Measurements from ENCODE around the gene LRRTM2. TPM values are rescaled to one million over a fixed set of nuclear protein-coding genes. Genes with fewer than 3 reads are reported as not detected.

LRRTM2 gene
- total RNA-seq, 1 donor from 2014 or later = 1.2 TPM

- Histone ChIP-seq H3K27me3 (no peaks in the 10 kb centered on the region), H3K27ac (no peak overlapping the region), H3K4me3 (no peak overlapping the region), H3K9me3 (no peaks in the 10 kb centered on the region), H3K36me3 (peaks cover 0 to 23% of the 10 kb centered on the region in 2 donors), H3K4me1 (peaks cover 44% of the 10 kb centered on the region)
- no peak for TF ChIP-seq CTCF (IDR thresholded peaks at IDR 0.05)
- no peak for TF ChIP-seq POLR2AphosphoS5 (IDR thresholded peaks at IDR 0.05; ENCODE audit: insufficient read depth in 1 of 2, low read depth in 1 of 2)
- no peak for DNase-seq (ENCODE audit: extremely low spot score in 2 of 2)
- intact Hi-C loops (cut with DNase I) = no loop called here
Measured at GRCh38 chr5:138828556-138828955, 46.6 kb downstream of the LRRTM2 start.

GRCh38 chr5:138824924-138825863 lies 49.9 kb downstream of the LRRTM2 start:
- H3K4me3 ChIP-seq = no peak overlapping the region
- peak overlapping the region; percentile 47 for H3K27ac ChIP-seq
- intact Hi-C loops (cut with DNase I) = no loop called here
- H3K36me3 ChIP-seq = peaks cover 0 to 23% of the 10 kb centered on the region in 2 donors
- H3K27me3 ChIP-seq = no peaks in the 10 kb centered on the region
- H3K9me3 ChIP-seq = no peaks in the 10 kb centered on the region
- TF ChIP-seq CTCF (IDR thresholded peaks at IDR 0.05) = peak in 2 of 3 experiments; percentile 30
- no peak for TF ChIP-seq POLR2AphosphoS5 (IDR thresholded peaks at IDR 0.05; ENCODE audit: insufficient read depth in 1 of 2, low read depth in 1 of 2)
- DNase-seq (ENCODE audit: extremely low spot score in 2 of 2) = no peak
- H3K4me1 ChIP-seq = peaks cover 23% of the 10 kb centered on the region

- Histone ChIP-seq H3K4me3 (no peak overlapping the region), H3K9me3 (no peaks in the 10 kb centered on the region), H3K27me3 (no peaks in the 10 kb centered on the region), H3K27ac (peak overlapping the region; percentile 47), H3K36me3 (peaks cover 0 to 23% of the 10 kb centered on the region in 2 donors), H3K4me1 (peaks cover 30% of the 10 kb centered on the region)
- TF ChIP-seq CTCF (IDR thresholded peaks at IDR 0.05) (no peak), POLR2A (IDR thresholded peaks at IDR 0.05) (no peak), POLR2AphosphoS5 (IDR thresholded peaks at IDR 0.05; ENCODE audit: insufficient read depth in 1 of 2, low read depth in 1 of 2) (no peak)
- intact Hi-C loops (cut with DNase I) = no loop called here
- no peak for DNase-seq (ENCODE audit: extremely low spot score in 2 of 2)
Measured at GRCh38 chr5:138824516-138824915, 50.6 kb downstream of the LRRTM2 start.

- TF ChIP-seq CTCF (IDR thresholded peaks at IDR 0.05) = no peak
- no peak for TF ChIP-seq POLR2AphosphoS5 (IDR thresholded peaks at IDR 0.05; ENCODE audit: insufficient read depth in 1 of 2, low read depth in 1 of 2)
- TF ChIP-seq POLR2A (IDR thresholded peaks at IDR 0.05) = no peak
- no peak for DNase-seq (ENCODE audit: extremely low spot score in 2 of 2)
- peaks cover 36% of the 10 kb centered on the region for H3K4me1 ChIP-seq
- intact Hi-C loops (cut with DNase I) = no loop called here
- no peaks in the 10 kb centered on the region for H3K27me3 ChIP-seq
- no peaks in the 10 kb centered on the region for H3K9me3 ChIP-seq
- no peak overlapping the region for H3K27ac ChIP-seq
- H3K4me3 ChIP-seq = no peak overlapping the region
- peaks cover 0 to 5% of the 10 kb centered on the region in 2 donors for H3K36me3 ChIP-seq
Measured at GRCh38 chr5:138820695-138821094, 54.4 kb downstream of the LRRTM2 start.

GRCh38 chr5:138819081-138819480 lies 56.1 kb downstream of the LRRTM2 start:
- no peak overlapping the region for H3K4me3 ChIP-seq
- peaks cover 22% of the 10 kb centered on the region for H3K4me1 ChIP-seq
- H3K27ac ChIP-seq = no peak overlapping the region
- H3K9me3 ChIP-seq = no peaks in the 10 kb centered on the region
- no peaks in the 10 kb centered on the region for H3K27me3 ChIP-seq
- intact Hi-C loops (cut with DNase I) = no loop called here
- DNase-seq (ENCODE audit: extremely low spot score in 2 of 2) = no peak
- H3K36me3 ChIP-seq = peaks cover 0 to 12% of the 10 kb centered on the region in 2 donors
- TF ChIP-seq POLR2A (IDR thresholded peaks at IDR 0.05) = no peak
- TF ChIP-seq POLR2AphosphoS5 (IDR thresholded peaks at IDR 0.05; ENCODE audit: insufficient read depth in 1 of 2, low read depth in 1 of 2) = no peak
- no peak for TF ChIP-seq CTCF (IDR thresholded peaks at IDR 0.05)

Measured in vagina (tissue), 2 donors.